GM12878 (cell line): ENCODE measurements around the gene HOXD10. TPM values are rescaled to one million over a fixed set of nuclear protein-coding genes. Genes with fewer than 3 reads are reported as not detected.

Source experiments
- ATAC-seq: fragments of 200-7000 bp; cut with Tn5 transposase; 3 replicates; pipeline ENCODE4 v1.9.1; 2020; ENCODE audit warnings: mild to moderate bottlenecking, moderate library complexity
- BruUV-seq: library from RNA; stranded (reverse); fragments of 400-500 nt; replicated peaks from 2 replicates; lab custom pipeline; 2021; lab: Mats Ljungman, UMichigan
- CTCF ChIA-PET: fragments of 300-600 bp; sonication (Branson Sonifier 250); formaldehyde crosslinking; extraction: SDS; loops from one replicate; lab custom pipeline; 2021; ENCODE audit warnings: inconsistent platforms; lab: Yijun Ruan, JAX
- POLR2A ChIA-PET: fragments of 350-600 bp; formaldehyde crosslinking; extraction: SDS; loops from one replicate; lab custom pipeline; 2021; ENCODE audit warnings: inconsistent platforms; lab: Charles Lee
- RAD21 ChIA-PET: fragments of 300-600 bp; sonication (Branson Sonifier 250); formaldehyde crosslinking; loops from one replicate; lab custom pipeline; 2023; ENCODE audit warnings: antibody characterized with exemption; ENCODE audit not compliant: unreplicated experiment; lab: Charles Lee
- SMC1A ChIA-PET: fragments of 300-600 bp; sonication (Branson Sonifier 250); formaldehyde crosslinking; loops from one replicate; lab custom pipeline; 2023; ENCODE audit not compliant: unreplicated experiment, uncharacterized antibody; lab: Charles Lee
- DNase-seq: peaks from one replicate; pipeline ENCODE4 v3.0.0-alpha.2; 2011; ENCODE audit warnings: low read depth, low spot score
- FAIRE-seq: peaks from 3 replicates; lab custom pipeline; 2011; peaks lifted over from hg19 to GRCh38; lab: Jason Lieb, UNC
- H2AFZ ChIP-seq: 2 replicates; pipeline ENCODE4 v1.6.0; 2011; ENCODE audit warnings: low read depth, low read length, control low read depth; ENCODE audit not compliant: control insufficient read depth
- H3K27ac ChIP-seq: 2 replicates; pipeline ENCODE4 v1.5.1; 2011; ENCODE audit warnings: control low read depth; ENCODE audit not compliant: control insufficient read depth, insufficient read depth
- H3K27me3 ChIP-seq, 2 experiments: replicated peaks in 1 of 2; 2 replicates each; pipeline versions ENCODE4 v1.6.0 to v1.6.1; 2011; ENCODE audit warnings: low read length in 1 of 2; ENCODE audit not compliant: control insufficient read depth in 2 of 2, insufficient read depth in 2 of 2
- H3K36me3 ChIP-seq, 2 experiments: 2 replicates each; pipeline ENCODE4 v1.5.1; 2011; ENCODE audit warnings: low read length in 1 of 2; ENCODE audit not compliant: control insufficient read depth in 2 of 2, insufficient read depth in 2 of 2
- H3K4me1 ChIP-seq: 2 replicates; pipeline ENCODE4 v1.6.1; 2011; ENCODE audit warnings: mild to moderate bottlenecking, low read length, moderate library complexity, mixed read lengths; ENCODE audit not compliant: control insufficient read depth, insufficient read depth
- H3K4me2 ChIP-seq: 2 replicates; pipeline ENCODE4 v1.6.0; 2011; ENCODE audit warnings: control low read depth; ENCODE audit not compliant: control insufficient read depth, insufficient read depth
- H3K4me3 ChIP-seq: fragments of 200-600 bp; sonication (generic); 2 replicates; pipeline ENCODE4 v1.5.1; 2016
- H3K79me2 ChIP-seq: 2 replicates; pipeline ENCODE4 v1.6.0; 2011; ENCODE audit warnings: low read length; ENCODE audit not compliant: control insufficient read depth, insufficient read depth
- H3K9ac ChIP-seq: 2 replicates; pipeline ENCODE4 v1.8.0; 2011; ENCODE audit warnings: low read length, control low read depth, mixed read lengths; ENCODE audit not compliant: control insufficient read depth, insufficient read depth
- H3K9me3 ChIP-seq: replicated peaks from 3 replicates; pipeline ENCODE4 v1.5.1; 2011; ENCODE audit warnings: mild to moderate bottlenecking, low read length; ENCODE audit not compliant: control insufficient read depth, insufficient read depth
- H4K20me1 ChIP-seq: 2 replicates; pipeline ENCODE4 v1.6.0; 2011; ENCODE audit not compliant: control insufficient read depth, insufficient read depth
- BCL11A ChIP-seq: IDR thresholded peaks from 2 replicates; pipeline ENCODE4 v1.6.1; 2011; ENCODE audit warnings: low read depth, low read length
- MTA2 ChIP-seq: fragments of 450-650 bp; IDR thresholded peaks from 2 replicates; pipeline ENCODE4 v1.6.1; 2016; ENCODE audit warnings: low read depth, mild to moderate bottlenecking, moderate library complexity
- NFYA ChIP-seq: IDR thresholded peaks from 2 replicates; pipeline ENCODE4 v1.6.1; 2011; ENCODE audit warnings: low read depth, mild to moderate bottlenecking, low read length, improper control_type of control experiment, borderline replicate concordance
- RCOR1 ChIP-seq: conservative IDR thresholded peaks from 2 replicates; pipeline ENCODE4 v1.6.1; 2012; ENCODE audit warnings: low read depth, low read length, improper control_type of control experiment
- WGBS: methylation state at CpG from one replicate; pipeline ENCODE4 v1.1.6; 2016; ENCODE audit warnings: low lambda C conversion rate; ENCODE audit not compliant: insufficient replicate concordance, insufficient coverage; ENCODE audit errors: missing lambda C conversion rate; 5-methylcytosine and 5-hydroxymethylcytosine counted together
- in situ Hi-C: fragments of 300-500 bp; cut with MboI; formaldehyde crosslinking; loops from 9 replicates; pipeline ENCODE4 v1.14.3; 2018; ENCODE audit warnings: mixed read lengths
- intact Hi-C: fragments of 100-400 bp; cut with micrococcal nuclease; formaldehyde crosslinking; loops from one replicate; pipeline ENCODE4 v1.14.2; 2022; ENCODE audit not compliant: unreplicated experiment
- polyA plus RNA-seq, 11 experiments: library from polyadenylated mRNA; depleted of rRNA in 4 of 11; unstranded in 6 of 11; stranded (reverse) in 5 of 11; fragments of >200 nt; fragmentation: Nextera tagmentation in 4 of 11; fragmentation: Illumina TruSeq in 1 of 11; extraction: Ambion mirVana in 4 of 11; extraction: Trizol in 1 of 11; gene quantifications; 1 replicate in 1 of 11; 2 replicates in 10 of 11; pipeline versions ENCODE4 v1.2.1 to v1.2.3, GENCODE V29; 2011 to 2016; ENCODE audit warnings: inconsistent platforms in 2 of 11, missing spikeins in 2 of 11, low read depth in 1 of 11
- total RNA-seq, 4 experiments: library from RNA; depleted of rRNA in 3 of 4; stranded (reverse); fragments of >200 nt in 3 of 4; fragmentation: Illumina TruSeq in 1 of 4; extraction: Trizol in 1 of 4; gene quantifications; 2 replicates each; pipeline versions ENCODE4 v1.2.1 to v1.2.3, GENCODE V29; 2013 to 2021
- TF ChIP-seq, protein P1 (sequence below): fragments of 450-650 bp; IDR thresholded peaks from 2 replicates; pipeline ENCODE4 v1.6.1; 2018; ENCODE audit warnings: borderline replicate concordance, mild to moderate bottlenecking; ENCODE audit not compliant: partially characterized antibody
- TF ChIP-seq, protein P2 (sequence below): fragments of 450-650 bp; IDR thresholded peaks from 2 replicates; pipeline ENCODE4 v1.6.1; 2017; ENCODE audit warnings: low read depth, mild to moderate bottlenecking, moderate library complexity

The HOXD10 gene
- total and polyA plus RNA-seq, 10 of the 15 experiments (the other 5 are each of a cell fraction or from before 2014, with no cell fraction given), result not detected

GRCh38 chr2:176160251-176160985 lies 43.8 kb downstream of the HOXD10 start:
- intact Hi-C loops, result no loop called here
- no peak for FAIRE-seq
- no peak overlapping the region for H3K4me2 ChIP-seq
- DNase-seq, result no peak
- no peak for TF ChIP-seq BCL11A
- TF ChIP-seq, all 136 proteins: peak for 0
- in situ Hi-C loops, result no loop called here
- ChIA-PET POLR2A (no interaction called here), RAD21 (no interaction called here), SMC1A (interaction anchor here (0.9 kb wide), 1 partner anchor 14 kb away, joined by 5 read pairs; no protein-coding TSS in a partner anchor), CTCF (no interaction called here)
- Histone ChIP-seq H3K4me1 (no peaks in the 10 kb centered on the region), H3K27ac (no peak overlapping the region), H4K20me1 (no peaks in the 10 kb centered on the region), H3K36me3 (no peaks in the 10 kb centered on the region), H3K27me3 (peaks cover 18 to 35% of the 10 kb centered on the region in 2 experiments), H2AFZ (no peak overlapping the region), H3K79me2 (no peaks in the 10 kb centered on the region), H3K4me3 (no peak overlapping the region), H3K9ac (no peak overlapping the region), H3K9me3 (peaks cover 2% of the 10 kb centered on the region; the same call in 2 of the 3 replicates)
- no TSS peak for BruUV-seq
- ATAC-seq, result no peak
- WGBS, result 48% methylated on average over 37 of the region's 50 CpGs

GRCh38 chr2:176160986-176161824 lies 44.6 kb downstream of the HOXD10 start:
- Histone ChIP-seq H3K4me1 (no peaks in the 10 kb centered on the region), H3K4me2 (no peak overlapping the region), H3K79me2 (no peaks in the 10 kb centered on the region), H3K4me3 (no peak overlapping the region), H2AFZ (no peak overlapping the region), H3K27ac (no peak overlapping the region), H3K9me3 (peaks cover 2% of the 10 kb centered on the region; the same call in 2 of the 3 replicates), H4K20me1 (no peaks in the 10 kb centered on the region), H3K27me3 (peaks cover 19 to 35% of the 10 kb centered on the region in 2 experiments), H3K9ac (no peak overlapping the region), H3K36me3 (no peaks in the 10 kb centered on the region)
- in situ Hi-C loops (no loop called here), intact Hi-C loops (no loop called here)
- no peak for ATAC-seq
- ChIA-PET POLR2A (no interaction called here), SMC1A (interaction anchor here (0.8 to 1.0 kb wide), 3 partner anchors 13 to 490 kb away, joined by 3 to 5 read pairs (median 3); no protein-coding TSS in a partner anchor), CTCF (interaction anchor here (0.8 to 0.9 kb wide), 2 partner anchors 20 to 393 kb away, joined by 3 to 4 read pairs; no protein-coding TSS in a partner anchor), RAD21 (interaction anchor here (1.2 kb wide), 1 partner anchor 11 kb away, joined by 4 read pairs; no protein-coding TSS in a partner anchor)
- WGBS, result 49% methylated on average over 22 of the region's 22 CpGs
- no peak for DNase-seq
- BruUV-seq, result no TSS peak
- FAIRE-seq, result no peak
- TF ChIP-seq NFYA (no peak), RCOR1 (no peak), MTA2 (no peak)
- TF ChIP-seq, protein P1, sequence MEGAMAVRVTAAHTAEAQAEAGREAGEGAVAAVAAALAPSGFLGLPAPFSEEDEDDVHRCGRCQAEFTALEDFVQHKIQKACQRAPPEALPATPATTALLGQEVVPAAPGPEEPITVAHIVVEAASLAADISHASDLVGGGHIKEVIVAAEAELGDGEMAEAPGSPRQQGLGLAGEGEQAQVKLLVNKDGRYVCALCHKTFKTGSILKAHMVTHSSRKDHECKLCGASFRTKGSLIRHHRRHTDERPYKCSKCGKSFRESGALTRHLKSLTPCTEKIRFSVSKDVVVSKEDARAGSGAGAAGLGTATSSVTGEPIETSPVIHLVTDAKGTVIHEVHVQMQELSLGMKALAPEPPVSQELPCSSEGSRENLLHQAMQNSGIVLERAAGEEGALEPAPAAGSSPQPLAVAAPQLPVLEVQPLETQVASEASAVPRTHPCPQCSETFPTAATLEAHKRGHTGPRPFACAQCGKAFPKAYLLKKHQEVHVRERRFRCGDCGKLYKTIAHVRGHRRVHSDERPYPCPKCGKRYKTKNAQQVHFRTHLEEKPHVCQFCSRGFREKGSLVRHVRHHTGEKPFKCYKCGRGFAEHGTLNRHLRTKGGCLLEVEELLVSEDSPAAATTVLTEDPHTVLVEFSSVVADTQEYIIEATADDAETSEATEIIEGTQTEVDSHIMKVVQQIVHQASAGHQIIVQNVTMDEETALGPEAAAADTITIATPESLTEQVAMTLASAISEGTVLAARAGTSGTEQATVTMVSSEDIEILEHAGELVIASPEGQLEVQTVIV, result no peak
- TF ChIP-seq, protein P2, sequence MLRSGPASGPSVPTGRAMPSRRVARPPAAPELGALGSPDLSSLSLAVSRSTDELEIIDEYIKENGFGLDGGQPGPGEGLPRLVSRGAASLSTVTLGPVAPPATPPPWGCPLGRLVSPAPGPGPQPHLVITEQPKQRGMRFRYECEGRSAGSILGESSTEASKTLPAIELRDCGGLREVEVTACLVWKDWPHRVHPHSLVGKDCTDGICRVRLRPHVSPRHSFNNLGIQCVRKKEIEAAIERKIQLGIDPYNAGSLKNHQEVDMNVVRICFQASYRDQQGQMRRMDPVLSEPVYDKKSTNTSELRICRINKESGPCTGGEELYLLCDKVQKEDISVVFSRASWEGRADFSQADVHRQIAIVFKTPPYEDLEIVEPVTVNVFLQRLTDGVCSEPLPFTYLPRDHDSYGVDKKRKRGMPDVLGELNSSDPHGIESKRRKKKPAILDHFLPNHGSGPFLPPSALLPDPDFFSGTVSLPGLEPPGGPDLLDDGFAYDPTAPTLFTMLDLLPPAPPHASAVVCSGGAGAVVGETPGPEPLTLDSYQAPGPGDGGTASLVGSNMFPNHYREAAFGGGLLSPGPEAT, result no peak
